ENCODE measurements around the gene MCHR1. TPM values are rescaled to one million over a fixed set of nuclear protein-coding genes. Genes with fewer than 3 reads are reported as not detected.

MCHR1 gene
- total RNA-seq, 1 experiment from 2014 or later, result not detected

GRCh38 chr22:40720538-40721256 is 41.4 kb downstream of the MCHR1 start:
- peak; percentile 68 for ATAC-seq
- Histone ChIP-seq H3K27ac (ENCODE audit: low read length) (peak overlapping the region; percentile 63), H3K4me3 (ENCODE audit: low read depth in 2 of 2, low read length in 2 of 2) (no peak overlapping the region), H3K27me3 (ENCODE audit: control insufficient read depth, insufficient read depth, low read length) (no peaks in the 10 kb centered on the region), H3K9me3 (ENCODE audit: control insufficient read depth, insufficient read depth, low read depth, low read length) (no peaks in the 10 kb centered on the region), H3K4me1 (ENCODE audit: control insufficient read depth, insufficient read depth, low read length) (peaks cover 6% of the 10 kb centered on the region), H3K36me3 (ENCODE audit: control insufficient read depth, insufficient read depth, low read length) (no peaks in the 10 kb centered on the region)
- ChIA-PET CTCF (interaction anchor here (0.6 kb wide), 1 partner anchor 41 kb away, joined by 4 read pairs; no protein-coding TSS in a partner anchor), POLR2A (interaction anchor here (0.7 to 0.8 kb wide), 2 partner anchors 11 to 1005 kb away, joined by 7 to 9 read pairs; no protein-coding TSS in a partner anchor)
- TF ChIP-seq SIN3A (IDR thresholded peaks at IDR 0.05; ENCODE audit: borderline replicate concordance, insufficient read depth, low read depth, low read length), result no peak
- TF ChIP-seq TCF7L2 (IDR thresholded peaks at IDR 0.05; ENCODE audit: low read depth, low read length), result no peak
- no peak for TF ChIP-seq CTCF (IDR thresholded peaks at IDR 0.05)
- TF ChIP-seq REST (IDR thresholded peaks at IDR 0.05; ENCODE audit: insufficient read depth in 1 of 2, low read depth in 2 of 2, low read length in 1 of 2), result no peak
- no peak for TF ChIP-seq POLR2AphosphoS5 (IDR thresholded peaks at IDR 0.05; ENCODE audit: low read depth, low read length)
- intact Hi-C loops (cut with micrococcal nuclease; ENCODE audit: unreplicated experiment), result no loop called here
- no peak for DNase-seq (ENCODE audit: low read depth, low spot score)
- BruUV-seq (replicated peaks), result no TSS peak
- in situ Hi-C loops (cut with HindIII; ENCODE audit: low pct_unique_long_range_greater_than_20kb, low sequenced_read_pairs), result no loop called here

- Histone ChIP-seq H3K9me3 (ENCODE audit: control insufficient read depth, insufficient read depth, low read depth, low read length) (no peaks in the 10 kb centered on the region), H3K4me1 (ENCODE audit: control insufficient read depth, insufficient read depth, low read length) (peaks cover 6% of the 10 kb centered on the region), H3K4me3 (ENCODE audit: low read depth in 2 of 2, low read length in 2 of 2) (no peak overlapping the region), H3K27me3 (ENCODE audit: control insufficient read depth, insufficient read depth, low read length) (no peaks in the 10 kb centered on the region), H3K36me3 (ENCODE audit: control insufficient read depth, insufficient read depth, low read length) (no peaks in the 10 kb centered on the region), H3K27ac (ENCODE audit: low read length) (peak overlapping the region; percentile 63)
- ATAC-seq, result peak; percentile 67
- ChIA-PET CTCF (interaction anchor here (0.6 kb wide), 1 partner anchor 40 kb away, joined by 4 read pairs; no protein-coding TSS in a partner anchor), POLR2A (interaction anchor here (0.8 kb wide), 1 partner anchor 11 kb away, joined by 9 read pairs; no protein-coding TSS in a partner anchor)
- TF ChIP-seq POLR2AphosphoS5 (IDR thresholded peaks at IDR 0.05; ENCODE audit: low read depth, low read length) (no peak), TCF7L2 (IDR thresholded peaks at IDR 0.05; ENCODE audit: low read depth, low read length) (no peak), REST (IDR thresholded peaks at IDR 0.05; ENCODE audit: insufficient read depth in 1 of 2, low read depth in 2 of 2, low read length in 1 of 2) (no peak), SIN3A (IDR thresholded peaks at IDR 0.05; ENCODE audit: borderline replicate concordance, insufficient read depth, low read depth, low read length) (no peak), CTCF (IDR thresholded peaks at IDR 0.05) (no peak)
- intact Hi-C loops (cut with micrococcal nuclease; ENCODE audit: unreplicated experiment), result no loop called here
- in situ Hi-C loops (cut with HindIII; ENCODE audit: low pct_unique_long_range_greater_than_20kb, low sequenced_read_pairs), result no loop called here
- no TSS peak for BruUV-seq (replicated peaks)
- no peak for DNase-seq (ENCODE audit: low read depth, low spot score)
These were observed 42.0 kb downstream of the MCHR1 start for GRCh38 chr22:40721266-40721665.

Measured in Panc1 (cell line).